Measurements from ENCODE around the gene ZNF397. TPM values are rescaled to one million over a fixed set of nuclear protein-coding genes. Genes with fewer than 3 reads are reported as not detected.

Gene ZNF397
- total RNA-seq, 1 experiment from 2014 or later, result 1.5 TPM

- no peaks in the 10 kb centered on the region for H3K27me3 ChIP-seq (ENCODE audit: low read length)
- intact Hi-C loops (cut with micrococcal nuclease), result no loop called here
- H3K4me1 ChIP-seq (ENCODE audit: insufficient read depth, low read length), result no peaks in the 10 kb centered on the region
- ATAC-seq (no peak), DNase-seq (no peak)
- no peak for TF ChIP-seq CTCF (conservative IDR thresholded peaks at IDR 0.05; ENCODE audit: low read depth, low read length)
- TF ChIP-seq EZH2phosphoT487 (IDR thresholded peaks at IDR 0.05; ENCODE audit: borderline replicate concordance, low read length), result no peak
- no peak for TF ChIP-seq EZH2 (IDR thresholded peaks at IDR 0.05; ENCODE audit: low read length, unreplicated experiment)
- H3K9ac ChIP-seq (ENCODE audit: low read length), result no peak overlapping the region
- H3K4me3 ChIP-seq (ENCODE audit: low read length), result no peak overlapping the region
- H3K9me2 ChIP-seq (replicated peaks; ENCODE audit: low read length), result no peaks in the 10 kb centered on the region
- H3K36me3 ChIP-seq (ENCODE audit: low read depth, low read length), result no peaks in the 10 kb centered on the region
- H2AFZ ChIP-seq (ENCODE audit: low read length), result no peak overlapping the region
- H3K79me2 ChIP-seq (ENCODE audit: low read length), result no peaks in the 10 kb centered on the region
- ChIA-PET POLR2A (ENCODE audit: unreplicated experiment) (no interaction called here), CTCF (no interaction called here)
- no TSS peak for BruUV-seq (replicated peaks)
- H3K27ac ChIP-seq (ENCODE audit: low read length), result no peak overlapping the region
- no peak overlapping the region for H3K4me2 ChIP-seq (ENCODE audit: low read length)
- H3K9me3 ChIP-seq (ENCODE audit: low read length), result no peaks in the 10 kb centered on the region
- H3F3A ChIP-seq (ENCODE audit: low read length, unreplicated experiment), result no peaks in the 10 kb centered on the region
- no peaks in the 10 kb centered on the region for H4K20me1 ChIP-seq (ENCODE audit: low read length)
Observed at GRCh38 chr18:35268821-35269220, 28.0 kb downstream of the ZNF397 start.

DNA sequence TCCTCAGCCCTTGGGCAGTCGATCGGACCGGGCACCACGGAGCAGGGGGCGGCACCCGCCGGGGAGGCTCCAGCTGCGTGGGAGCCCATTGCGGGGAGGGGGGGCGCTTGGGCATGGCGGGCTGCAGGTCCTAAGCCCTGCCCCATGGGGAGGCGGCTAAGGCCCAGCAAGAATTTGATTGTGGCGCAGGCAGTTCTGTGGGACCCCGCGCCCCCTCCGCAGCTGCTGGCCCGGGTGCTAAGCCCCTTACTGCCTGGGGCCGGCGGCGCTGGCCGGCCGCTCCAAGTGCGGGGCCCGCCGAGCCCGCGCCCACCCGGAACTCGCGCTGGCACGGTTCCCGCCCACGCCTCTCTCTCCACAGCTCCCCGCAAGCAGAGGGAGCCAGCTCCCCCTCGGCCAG is 30.8 kb downstream of the ZNF397 start:
- Histone ChIP-seq H3K4me3 (ENCODE audit: low read length) (no peak overlapping the region), H3K9ac (ENCODE audit: low read length) (no peak overlapping the region), H3K4me2 (ENCODE audit: low read length) (no peak overlapping the region), H3K36me3 (ENCODE audit: low read depth, low read length) (no peaks in the 10 kb centered on the region), H3K9me3 (ENCODE audit: low read length) (no peaks in the 10 kb centered on the region), H2AFZ (ENCODE audit: low read length) (no peak overlapping the region), H3K27ac (ENCODE audit: low read length) (no peak overlapping the region), H3F3A (ENCODE audit: low read length, unreplicated experiment) (no peaks in the 10 kb centered on the region), H3K9me2 (replicated peaks; ENCODE audit: low read length) (no peaks in the 10 kb centered on the region), H3K27me3 (ENCODE audit: low read length) (no peaks in the 10 kb centered on the region), H3K79me2 (ENCODE audit: low read length) (no peaks in the 10 kb centered on the region), H3K4me1 (ENCODE audit: insufficient read depth, low read length) (no peaks in the 10 kb centered on the region), H4K20me1 (ENCODE audit: low read length) (no peaks in the 10 kb centered on the region)
- no peak for TF ChIP-seq EZH2phosphoT487 (IDR thresholded peaks at IDR 0.05; ENCODE audit: borderline replicate concordance, low read length)
- no peak for TF ChIP-seq CTCF (conservative IDR thresholded peaks at IDR 0.05; ENCODE audit: low read depth, low read length)
- TF ChIP-seq EZH2 (IDR thresholded peaks at IDR 0.05; ENCODE audit: low read length, unreplicated experiment), result no peak
- no TSS peak for BruUV-seq (replicated peaks)
- ChIA-PET CTCF (no interaction called here), POLR2A (ENCODE audit: unreplicated experiment) (no interaction called here)
- intact Hi-C loops (cut with micrococcal nuclease), result no loop called here
- DNase-seq, result no peak
- ATAC-seq, result no peak

DNA sequence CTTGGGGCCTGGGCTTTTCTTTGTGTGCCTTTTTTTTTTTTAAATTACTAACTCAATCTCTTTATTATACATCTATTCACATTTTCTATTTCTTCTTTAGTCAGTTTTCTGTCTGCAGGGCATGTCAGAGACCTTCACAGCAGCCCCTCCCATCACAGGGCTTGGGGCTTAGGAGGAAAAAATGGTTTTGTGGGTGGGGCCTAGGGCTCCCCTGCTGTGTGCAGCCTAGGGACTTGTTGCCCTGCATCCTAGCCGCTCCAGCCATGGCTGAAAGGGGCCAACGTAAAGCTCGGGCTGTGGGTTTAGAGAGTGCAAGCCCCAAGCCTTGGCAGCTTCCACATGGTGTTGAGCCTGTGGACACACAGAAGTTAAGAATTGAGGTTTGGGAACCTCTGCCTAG is 35.4 kb downstream of the ZNF397 start:
- no peak for ATAC-seq
- Histone ChIP-seq H3K4me1 (ENCODE audit: insufficient read depth, low read length) (no peaks in the 10 kb centered on the region), H4K20me1 (ENCODE audit: low read length) (no peaks in the 10 kb centered on the region), H3K36me3 (ENCODE audit: low read depth, low read length) (no peaks in the 10 kb centered on the region), H3K9me2 (replicated peaks; ENCODE audit: low read length) (no peaks in the 10 kb centered on the region), H3K4me2 (ENCODE audit: low read length) (no peak overlapping the region), H3K27me3 (ENCODE audit: low read length) (no peaks in the 10 kb centered on the region), H3K9me3 (ENCODE audit: low read length) (no peaks in the 10 kb centered on the region), H3K27ac (ENCODE audit: low read length) (no peak overlapping the region), H3K79me2 (ENCODE audit: low read length) (no peaks in the 10 kb centered on the region), H3F3A (ENCODE audit: low read length, unreplicated experiment) (no peaks in the 10 kb centered on the region), H3K4me3 (ENCODE audit: low read length) (no peak overlapping the region), H2AFZ (ENCODE audit: low read length) (no peak overlapping the region), H3K9ac (ENCODE audit: low read length) (no peak overlapping the region)
- intact Hi-C loops (cut with micrococcal nuclease), result no loop called here
- no peak for TF ChIP-seq EZH2 (IDR thresholded peaks at IDR 0.05; ENCODE audit: low read length, unreplicated experiment)
- TF ChIP-seq EZH2phosphoT487 (IDR thresholded peaks at IDR 0.05; ENCODE audit: borderline replicate concordance, low read length), result no peak
- no peak for TF ChIP-seq CTCF (conservative IDR thresholded peaks at IDR 0.05; ENCODE audit: low read depth, low read length)
- ChIA-PET POLR2A (ENCODE audit: unreplicated experiment) (no interaction called here), CTCF (no interaction called here)
- no peak for DNase-seq
- BruUV-seq (replicated peaks), result no TSS peak

Data from PC-3 (cell line).